ENCODE results near the gene FGD2.

- TF ChIP-seq ZNF394 (tag by site-specific recombination; IDR thresholded peaks at IDR 0.05; ENCODE audit: borderline replicate concordance) (no peak), ZNF423 (tag by site-specific recombination; IDR thresholded peaks at IDR 0.05) (no peak)
Measured at GRCh38 chr6:36956446-36956820, 49.0 kb upstream of the FGD2 start.

Data from HEK293 (cell line).